Inflammatory macrophage treated with lipopolysaccharide for 1 hour (primary cell): ENCODE measurements around the gene MBNL1.

Source experiments
- DNase-seq, 2 donors: peaks; one replicate each; pipeline ENCODE4 v3.0.0-alpha.2; 2020 to 2022

MBNL1 gene

DNA sequence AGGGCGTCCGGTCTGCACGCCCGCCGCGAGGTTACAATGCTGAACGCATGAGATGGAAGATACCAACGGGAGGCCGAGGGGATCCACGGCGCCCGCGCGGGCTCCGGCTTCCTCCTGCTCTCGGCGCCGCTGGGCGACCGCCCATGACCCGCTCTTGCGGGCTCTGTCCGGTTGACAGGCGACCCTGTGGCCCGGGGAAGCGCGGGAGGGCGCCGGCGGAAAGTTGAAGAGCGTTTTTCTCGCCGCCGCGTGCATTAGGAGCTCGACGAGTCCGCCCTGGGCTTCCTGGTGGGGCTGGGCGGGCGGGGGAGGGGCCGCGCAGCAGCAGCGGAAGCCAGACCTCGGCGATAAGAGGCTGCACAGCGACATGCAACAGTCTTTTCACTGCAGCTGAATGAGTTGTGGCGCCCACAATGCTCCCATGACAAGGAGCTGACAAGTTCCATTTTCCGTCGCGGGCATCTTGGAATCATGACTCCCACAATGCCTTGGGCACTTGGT is at the start of gene MBNL1:
Gene MBNL1 (plus strand): TSS at position 375 of the 501 bp plus-strand sequence. CDS start 31,265 bp downstream, outside the sequence.
- peak; percentile 90 to 94 for DNase-seq

DNA sequence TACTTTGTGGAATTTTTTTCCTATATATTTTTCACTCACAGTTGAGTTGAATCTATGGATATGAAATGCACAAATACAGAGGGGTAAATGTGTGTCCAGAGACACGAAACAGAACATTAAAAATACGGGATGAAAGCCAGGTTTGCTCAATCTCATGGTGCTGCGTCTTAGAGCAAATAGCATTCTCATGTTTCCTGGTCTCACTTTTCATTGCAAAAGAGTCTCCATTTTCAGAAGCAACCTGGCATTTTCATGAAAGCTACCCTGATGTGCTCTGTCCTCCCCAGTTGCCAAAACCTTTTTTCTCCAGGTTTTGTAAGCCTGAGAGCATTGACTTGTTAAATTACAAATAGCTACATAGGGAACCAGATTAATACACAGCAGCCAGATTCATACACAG is 49.5 kb upstream of the MBNL1 start:
- no peak for DNase-seq

DNA sequence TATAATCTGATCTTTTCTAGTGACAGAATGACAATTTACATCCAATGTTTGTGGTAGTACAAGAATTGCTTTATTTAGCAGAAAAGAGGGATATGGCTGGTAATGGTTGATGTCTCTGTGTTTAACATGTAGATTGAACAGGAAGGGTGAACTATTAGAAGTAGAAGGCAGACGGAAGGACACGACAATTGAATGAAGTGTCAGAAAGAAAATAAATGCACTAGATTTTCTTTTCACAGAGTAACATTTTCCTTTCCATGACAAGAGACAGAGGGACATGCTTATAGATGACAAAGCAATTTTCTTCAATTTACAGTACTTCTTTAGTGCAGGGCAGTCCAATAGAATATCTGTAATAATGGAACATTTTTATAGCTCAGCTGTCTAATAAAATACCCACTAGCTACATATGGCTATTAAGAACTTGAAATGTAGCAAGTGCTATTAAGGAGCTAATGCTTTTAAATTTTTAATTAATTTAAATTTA is 48.9 kb upstream of the MBNL1 start:
- no peak for DNase-seq

GRCh38 chr3:152222327-152222726 is 46.4 kb upstream of the MBNL1 start:
- peak; percentile 70 to 75 for DNase-seq

DNA sequence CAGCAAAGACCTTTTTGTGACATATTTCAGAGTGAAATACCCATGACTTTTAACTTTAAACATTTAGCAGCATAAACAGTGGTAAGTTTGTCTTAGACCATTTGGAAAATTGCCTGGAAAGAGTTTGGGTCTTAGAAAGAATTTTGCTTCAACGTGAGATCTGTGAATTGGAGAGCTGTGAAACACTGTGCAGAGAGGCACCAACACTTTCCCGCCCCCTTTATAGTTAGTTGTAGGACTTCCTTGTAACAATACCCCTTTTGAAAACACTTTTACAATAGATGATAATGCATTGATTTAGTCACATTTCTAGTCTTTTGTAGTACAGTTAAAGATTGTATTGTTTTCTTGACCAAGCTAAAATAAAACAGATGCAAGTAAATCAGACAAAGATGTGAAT is 43.5 kb upstream of the MBNL1 start:
- no peak for DNase-seq

GRCh38 chr3:152226176-152226575 is 42.6 kb upstream of the MBNL1 start:
- DNase-seq, result no peak

DNA sequence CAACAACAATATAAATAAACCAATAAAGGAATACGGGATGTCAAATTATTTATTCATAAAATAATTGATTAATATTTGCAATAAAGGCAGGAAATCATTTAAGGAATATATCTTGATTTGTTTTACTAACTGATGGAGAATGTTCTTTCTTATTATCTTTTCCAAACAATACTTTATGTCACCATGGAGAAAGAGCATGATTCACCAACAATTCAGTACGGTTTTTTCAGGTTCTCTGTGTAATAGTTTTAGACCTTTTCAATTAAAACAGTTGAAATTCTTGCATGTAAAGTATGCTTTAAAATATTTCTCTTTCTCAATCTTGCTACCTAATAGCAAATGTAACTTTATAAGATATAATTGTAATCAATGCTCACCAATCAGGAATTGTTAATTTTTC is 41.7 kb upstream of the MBNL1 start:
- no peak for DNase-seq

- no peak for DNase-seq
Measured at GRCh38 chr3:152229692-152230091, 39.0 kb upstream of the MBNL1 start.

GRCh38 chr3:152230370-152230769 is 38.4 kb upstream of the MBNL1 start:
- DNase-seq, result peak; percentile 61 to 66

GRCh38 chr3:152232001-152232400 is 36.7 kb upstream of the MBNL1 start:
- no peak for DNase-seq

DNA sequence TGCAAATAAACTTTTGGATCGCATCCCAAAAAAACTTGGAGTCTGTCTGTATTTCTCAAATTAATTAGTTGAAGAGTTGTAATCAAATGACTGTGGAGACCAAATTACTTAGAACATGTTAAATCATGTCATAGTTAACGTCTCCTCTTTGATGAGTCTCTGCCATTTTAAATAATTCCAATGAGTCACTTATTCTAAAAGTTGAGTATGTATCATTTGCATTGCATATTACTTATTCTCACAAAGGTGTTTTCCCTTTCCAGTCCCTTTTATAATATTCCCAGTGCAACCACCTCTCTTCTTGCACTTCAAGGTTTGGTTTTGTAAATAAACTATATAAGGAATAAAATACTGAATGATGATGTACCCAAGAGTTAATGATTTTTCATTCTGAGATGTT is 36.0 kb upstream of the MBNL1 start:
- DNase-seq, result no peak

- no peak for DNase-seq
Measured at GRCh38 chr3:152234657-152235375, 33.9 kb upstream of the MBNL1 start.

GRCh38 chr3:152235709-152236298 is 32.9 kb upstream of the MBNL1 start:
- DNase-seq, result no peak

GRCh38 chr3:152236716-152237115 is 32.0 kb upstream of the MBNL1 start:
- DNase-seq, result peak in 1 of 2 donors; percentile 45

- no peak for DNase-seq
Measured at GRCh38 chr3:152241142-152242017, 27.3 kb upstream of the MBNL1 start.

GRCh38 chr3:152243301-152243711 is 25.4 kb upstream of the MBNL1 start:
- DNase-seq, result no peak

- DNase-seq, result peak; percentile 79 to 80
Measured at GRCh38 chr3:152243721-152244516, 24.8 kb upstream of the MBNL1 start.

GRCh38 chr3:152244517-152244888 is 24.2 kb upstream of the MBNL1 start:
- DNase-seq, result no peak

DNA sequence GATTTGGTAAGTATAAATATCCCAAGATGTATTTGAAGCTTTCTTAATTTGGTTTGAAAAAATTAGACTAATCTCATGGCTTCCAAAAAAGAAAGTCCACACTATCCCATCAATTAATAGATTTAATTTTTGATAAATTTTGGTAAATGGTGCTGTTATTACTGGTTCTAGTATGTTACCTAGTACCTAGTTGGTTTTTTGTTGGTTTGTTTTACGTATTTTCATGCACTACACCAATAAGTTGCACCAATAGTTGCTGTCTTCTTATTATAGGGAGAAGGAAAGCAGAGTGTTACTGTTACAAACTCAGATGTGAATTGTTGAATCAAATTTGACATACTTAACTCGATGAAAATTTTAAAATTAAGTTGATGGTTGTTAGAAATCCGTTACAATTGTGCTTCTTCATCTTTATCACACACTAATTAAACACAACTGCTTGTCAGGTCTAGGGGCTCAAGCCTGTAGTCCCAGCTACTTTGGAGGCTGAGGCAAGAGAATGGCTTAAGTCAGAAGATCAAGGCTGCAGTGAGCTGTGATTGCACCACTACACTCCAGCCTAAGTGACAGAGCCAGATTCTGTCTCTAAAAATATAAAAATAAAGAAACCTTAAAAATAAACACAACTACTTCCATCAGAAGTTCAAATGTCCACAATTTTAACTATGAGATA is 23.1 kb upstream of the MBNL1 start:
- DNase-seq, result peak; percentile 52 to 70

GRCh38 chr3:152251916-152252315 is 16.8 kb upstream of the MBNL1 start:
- DNase-seq, result no peak

- peak; percentile 78 to 85 for DNase-seq
Measured at GRCh38 chr3:152252755-152253154, 16.0 kb upstream of the MBNL1 start.

DNA sequence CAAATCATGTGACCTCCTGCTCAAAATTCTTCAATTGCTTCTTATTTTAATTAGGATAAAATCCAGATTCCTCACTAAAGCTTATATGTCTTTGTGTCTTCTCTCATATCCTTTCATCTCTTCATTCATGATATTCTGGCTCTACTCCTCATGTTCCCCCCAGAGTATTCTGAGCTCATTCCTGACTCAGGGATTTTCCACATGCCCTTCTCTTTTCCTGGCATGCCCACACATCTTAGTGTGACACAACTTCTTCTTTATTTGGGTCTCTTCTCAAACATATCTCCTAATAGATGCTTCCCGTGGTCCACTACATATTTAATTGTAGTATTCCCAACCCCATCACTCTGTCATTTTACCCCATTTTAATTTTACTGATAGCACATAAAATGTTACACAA is 15.2 kb upstream of the MBNL1 start:
- DNase-seq, result peak; percentile 86 to 89
